ENCODE data around the gene HIGD1A. TPM values are rescaled to one million over a fixed set of nuclear protein-coding genes. Genes with fewer than 3 reads are reported as not detected.

HIGD1A gene
- total RNA-seq, 1 experiment from 2014 or later: 77.6 TPM

DNA sequence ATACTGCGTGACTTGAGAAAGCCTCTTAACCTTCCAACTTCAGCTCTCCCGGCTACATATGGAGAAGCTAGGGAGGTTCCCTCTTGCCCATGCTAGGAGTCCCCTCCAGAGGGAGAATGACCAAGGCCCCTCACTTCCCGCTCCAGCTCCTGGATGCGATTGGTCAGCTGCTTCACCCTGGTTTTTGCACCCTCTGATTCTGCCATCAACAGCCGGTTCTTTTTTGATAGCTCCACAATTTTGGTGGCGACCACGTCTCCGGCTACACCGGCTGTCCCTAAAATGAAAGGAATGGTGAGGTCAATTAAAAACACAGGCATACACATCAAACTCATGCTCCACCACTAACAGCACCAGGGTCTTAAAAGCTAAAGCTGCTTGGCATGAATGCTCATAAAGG, 51.8 kb downstream of the HIGD1A start:
- no peak overlapping the region for H3K4me3 Mint-ChIP-seq
- Histone ChIP-seq H3K18ac (ENCODE audit: insufficient read length, low read depth, low read length) (no peak overlapping the region), H3K14ac (ENCODE audit: insufficient read depth, low read length) (no peak overlapping the region), H3K9ac (ENCODE audit: extremely low read depth, insufficient read length, low read length) (no peak overlapping the region), H3K27me3 (ENCODE audit: insufficient read depth, low read length) (no peaks in the 10 kb centered on the region), H3K9me3 (ENCODE audit: control insufficient read depth, low read depth, low read length) (no peaks in the 10 kb centered on the region), H2BK15ac (ENCODE audit: low read depth, low read length) (no peak overlapping the region), H2BK5ac (ENCODE audit: insufficient read length, low read length) (no peak overlapping the region), H3K23me2 (ENCODE audit: insufficient read length, low read depth, low read length, poor library complexity, severe bottlenecking) (no peaks in the 10 kb centered on the region), H3K79me1 (ENCODE audit: insufficient read depth, low read depth, low read length, poor library complexity, severe bottlenecking) (no peaks in the 10 kb centered on the region), H3K79me2 (ENCODE audit: insufficient read depth, low read length) (no peaks in the 10 kb centered on the region), H3T11ph (ENCODE audit: low read length) (no peak overlapping the region), H3K4me2 (ENCODE audit: insufficient read depth, insufficient read length, low read length) (no peak overlapping the region), H4K20me1 (ENCODE audit: control insufficient read depth, insufficient read depth, insufficient read length) (no peaks in the 10 kb centered on the region), H3K27ac (ENCODE audit: insufficient read length, low read depth, low read length) (no peak overlapping the region), H3K4me1 (ENCODE audit: insufficient read depth, low read length) (no peaks in the 10 kb centered on the region), H3K4ac (ENCODE audit: low read depth, low read length) (no peak overlapping the region), H2BK12ac (ENCODE audit: insufficient read length, low read depth, low read length) (no peak overlapping the region), H3K56ac (ENCODE audit: insufficient read length, low read depth, low read length) (no peak overlapping the region), H2AFZ (ENCODE audit: low read length) (no peak overlapping the region), H2AK5ac (ENCODE audit: insufficient read length, low read length) (no peak overlapping the region), H3K23ac (ENCODE audit: insufficient read length, low read depth, low read length) (no peak overlapping the region), H4K8ac (replicated peaks; ENCODE audit: insufficient read length, low read depth, low read length) (no peak overlapping the region), H2BK120ac (ENCODE audit: low read depth, low read length, poor library complexity, severe bottlenecking) (no peak overlapping the region), H2BK20ac (ENCODE audit: low read depth, low read length, poor library complexity, severe bottlenecking) (no peak overlapping the region), H4K91ac (ENCODE audit: insufficient read length, low read depth, low read length) (no peak overlapping the region), H4K5ac (ENCODE audit: insufficient read length, low read depth, low read length) (no peak overlapping the region)
- H3K27ac Mint-ChIP-seq: peak overlapping the region in 1 of 3 experiments; percentile 65; a peak in 1 of 7 replicates
- no CpG with 5 or more reads among the region's 9 CpGs for WGBS (ENCODE audit: extremely low coverage, insufficient read length, low lambda C conversion rate)
- no peaks in the 10 kb centered on the region for H3K36me3 Mint-ChIP-seq (ENCODE audit: insufficient read depth in 1 of 3, low read depth in 3 of 3)
- H3K4me1 Mint-ChIP-seq: peaks cover 17 to 19% of the 10 kb centered on the region in 2 experiments
- H3K9me3 Mint-ChIP-seq: no peaks in the 10 kb centered on the region
- DNase-seq: peak; percentile 15
- TF ChIP-seq, protein P1, sequence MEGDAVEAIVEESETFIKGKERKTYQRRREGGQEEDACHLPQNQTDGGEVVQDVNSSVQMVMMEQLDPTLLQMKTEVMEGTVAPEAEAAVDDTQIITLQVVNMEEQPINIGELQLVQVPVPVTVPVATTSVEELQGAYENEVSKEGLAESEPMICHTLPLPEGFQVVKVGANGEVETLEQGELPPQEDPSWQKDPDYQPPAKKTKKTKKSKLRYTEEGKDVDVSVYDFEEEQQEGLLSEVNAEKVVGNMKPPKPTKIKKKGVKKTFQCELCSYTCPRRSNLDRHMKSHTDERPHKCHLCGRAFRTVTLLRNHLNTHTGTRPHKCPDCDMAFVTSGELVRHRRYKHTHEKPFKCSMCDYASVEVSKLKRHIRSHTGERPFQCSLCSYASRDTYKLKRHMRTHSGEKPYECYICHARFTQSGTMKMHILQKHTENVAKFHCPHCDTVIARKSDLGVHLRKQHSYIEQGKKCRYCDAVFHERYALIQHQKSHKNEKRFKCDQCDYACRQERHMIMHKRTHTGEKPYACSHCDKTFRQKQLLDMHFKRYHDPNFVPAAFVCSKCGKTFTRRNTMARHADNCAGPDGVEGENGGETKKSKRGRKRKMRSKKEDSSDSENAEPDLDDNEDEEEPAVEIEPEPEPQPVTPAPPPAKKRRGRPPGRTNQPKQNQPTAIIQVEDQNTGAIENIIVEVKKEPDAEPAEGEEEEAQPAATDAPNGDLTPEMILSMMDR (conservative IDR thresholded peaks at IDR 0.05): no peak
- peaks cover 21% of the 10 kb centered on the region for H3K27me3 Mint-ChIP-seq (ENCODE audit: low read depth)
